ENCODE data around the gene TTI1.

The TTI1 gene

GRCh38 chr20:38075161-38075998, 42.1 kb upstream of the TTI1 start:
- no peak overlapping the region for H3K4me3 ChIP-seq (ENCODE audit: control insufficient read depth, low read depth, low read length)
- no peak for DNase-seq (ENCODE audit: low read depth)
- no peak for TF ChIP-seq CTCF (conservative IDR thresholded peaks at IDR 0.05; ENCODE audit: control insufficient read depth, insufficient read depth, low read depth, low read length)

DNA sequence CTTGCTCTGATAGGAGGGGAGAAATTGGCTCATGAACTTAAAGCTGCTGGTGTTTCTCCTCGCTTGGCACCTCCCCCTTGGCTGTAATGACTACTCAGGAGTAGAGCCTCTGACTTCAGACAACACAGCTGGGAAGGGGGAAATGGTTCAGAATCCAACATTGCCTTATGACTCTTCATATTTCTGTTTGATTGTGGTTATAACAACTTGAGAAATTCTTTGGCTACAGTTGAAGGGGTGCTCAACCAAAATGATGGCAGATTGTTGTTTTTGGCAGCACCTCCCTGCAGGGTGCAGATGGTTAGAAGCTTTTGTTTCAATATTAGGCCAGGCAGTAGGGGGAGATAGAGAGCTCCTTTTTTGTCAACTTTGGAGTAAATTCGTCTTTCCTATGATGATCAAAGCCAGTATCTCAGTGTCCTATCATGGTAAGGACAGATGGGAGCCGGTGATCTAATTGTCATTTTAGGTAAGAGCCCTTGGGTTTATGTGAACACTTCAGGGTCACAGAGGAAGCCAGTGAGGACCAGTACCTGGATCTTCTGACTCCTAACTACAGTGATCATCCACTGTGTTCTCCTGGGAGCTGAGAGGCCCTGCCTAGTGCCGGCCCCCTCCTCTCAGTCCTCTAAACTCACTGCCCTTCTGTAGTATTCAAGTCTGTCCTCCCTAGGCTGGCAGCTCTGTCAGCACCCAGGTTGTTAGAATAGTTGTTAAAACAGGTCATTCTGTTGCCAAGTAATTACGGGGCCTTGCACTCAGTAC, 40.2 kb upstream of the TTI1 start:
- DNase-seq (ENCODE audit: low read depth) = peak; percentile 98
- TF ChIP-seq CTCF (conservative IDR thresholded peaks at IDR 0.05; ENCODE audit: control insufficient read depth, insufficient read depth, low read depth, low read length) = peak; percentile 84
- H3K4me3 ChIP-seq (ENCODE audit: control insufficient read depth, low read depth, low read length) = no peak overlapping the region

- no peak overlapping the region for H3K4me3 ChIP-seq (ENCODE audit: control insufficient read depth, low read depth, low read length)
- no peak for TF ChIP-seq CTCF (conservative IDR thresholded peaks at IDR 0.05; ENCODE audit: control insufficient read depth, insufficient read depth, low read depth, low read length)
- no peak for DNase-seq (ENCODE audit: low read depth)
These were observed 39.6 kb upstream of the TTI1 start for GRCh38 chr20:38072898-38073297.

DNA sequence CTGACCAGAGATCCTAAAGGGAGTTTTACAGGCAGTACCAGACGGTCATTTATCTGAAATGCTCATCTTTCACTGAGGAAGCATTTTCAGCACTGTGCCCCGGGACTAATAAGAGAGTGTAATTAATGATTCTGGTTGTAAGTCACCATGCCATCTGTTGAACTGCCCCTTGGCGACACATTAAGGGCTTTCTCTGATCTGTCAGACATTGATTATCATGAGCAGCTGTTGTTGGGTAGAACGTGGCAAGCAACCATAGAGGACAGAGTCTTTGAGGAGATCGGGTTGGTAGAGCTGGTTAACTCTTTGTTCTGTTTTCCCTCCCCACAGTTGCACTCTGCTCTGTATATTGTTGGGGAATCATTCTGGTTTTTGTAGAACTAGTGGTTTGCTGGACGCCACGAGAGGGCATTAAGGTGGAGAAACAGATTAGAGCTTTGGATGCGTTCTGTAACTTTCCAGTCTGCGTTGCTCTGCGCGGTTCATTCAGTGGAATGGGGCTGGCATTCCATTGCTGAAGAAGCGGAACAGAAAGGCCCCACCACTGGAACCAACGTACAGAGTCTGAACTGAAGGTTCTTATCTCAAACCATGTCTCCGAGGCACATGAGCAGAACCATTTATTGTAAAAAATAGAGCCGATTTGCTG, 34.6 kb upstream of the TTI1 start:
- DNase-seq (ENCODE audit: low read depth) = no peak
- TF ChIP-seq CTCF (conservative IDR thresholded peaks at IDR 0.05; ENCODE audit: control insufficient read depth, insufficient read depth, low read depth, low read length) = no peak
- H3K4me3 ChIP-seq (ENCODE audit: control insufficient read depth, low read depth, low read length) = no peak overlapping the region

GRCh38 chr20:38066969-38067716, 33.9 kb upstream of the TTI1 start:
- no peak for TF ChIP-seq CTCF (conservative IDR thresholded peaks at IDR 0.05; ENCODE audit: control insufficient read depth, insufficient read depth, low read depth, low read length)
- no peak overlapping the region for H3K4me3 ChIP-seq (ENCODE audit: control insufficient read depth, low read depth, low read length)
- no peak for DNase-seq (ENCODE audit: low read depth)

- no peak overlapping the region for H3K4me3 ChIP-seq (ENCODE audit: control insufficient read depth, low read depth, low read length)
- no peak for TF ChIP-seq CTCF (conservative IDR thresholded peaks at IDR 0.05; ENCODE audit: control insufficient read depth, insufficient read depth, low read depth, low read length)
- DNase-seq (ENCODE audit: low read depth) = no peak
These were observed 32.6 kb upstream of the TTI1 start for GRCh38 chr20:38065764-38066375.

Measured in fibroblast of mammary gland (primary cell).